Mesenchymal stem cell (in vitro differentiated cells and primary cell): Measurements from ENCODE around the gene SMARCAL1.

Experiments used
- DNase-seq: peaks from one replicate; pipeline ENCODE4 v3.0.0-alpha.2; 2013
- H2AFZ ChIP-seq: one replicate; pipeline ENCODE4 v1.6.1; 2013; ENCODE audit warnings: low read depth, mild to moderate bottlenecking, control low read depth, inconsistent platforms, low read length, moderate library complexity
- H2AK5ac ChIP-seq: 2 replicates; pipeline ENCODE4 v1.6.1; 2013; ENCODE audit warnings: low read length, moderate library complexity, mild to moderate bottlenecking, inconsistent platforms; ENCODE audit not compliant: severe bottlenecking
- H2BK120ac ChIP-seq: one replicate; pipeline ENCODE4 v1.6.1; 2013; ENCODE audit warnings: low read depth, mild to moderate bottlenecking, inconsistent platforms, low read length, moderate library complexity
- H2BK12ac ChIP-seq, 2 experiments: one replicate each; pipeline ENCODE4 v1.6.1; 2013; ENCODE audit warnings: inconsistent platforms in 2 of 2, low read length in 2 of 2, mild to moderate bottlenecking in 2 of 2, moderate library complexity in 2 of 2, control low read depth in 1 of 2
- H2BK15ac ChIP-seq: one replicate; pipeline ENCODE4 v1.6.1; 2013; ENCODE audit warnings: mild to moderate bottlenecking, low read depth, inconsistent platforms; ENCODE audit not compliant: poor library complexity, severe bottlenecking
- H2BK5ac ChIP-seq: 2 replicates; pipeline ENCODE4 v1.6.1; 2013; ENCODE audit warnings: low read depth, mild to moderate bottlenecking, low read length, control low read depth, inconsistent platforms; ENCODE audit not compliant: poor library complexity, severe bottlenecking
- H3K14ac ChIP-seq, 2 experiments: one replicate each; pipeline ENCODE4 v1.6.1; 2013; ENCODE audit warnings: inconsistent platforms in 2 of 2, low read length in 2 of 2, control low read depth in 1 of 2, mild to moderate bottlenecking in 1 of 2, moderate library complexity in 1 of 2
- H3K18ac ChIP-seq, 2 experiments: one replicate each; pipeline ENCODE4 v1.6.1; 2013; ENCODE audit warnings: inconsistent platforms in 2 of 2, low read length in 2 of 2, control low read depth in 1 of 2, low read depth in 1 of 2, mild to moderate bottlenecking in 1 of 2
- H3K23ac ChIP-seq, 2 experiments: one replicate each; pipeline ENCODE4 v1.6.1; 2013; ENCODE audit warnings: inconsistent platforms in 2 of 2, low read length in 2 of 2, mild to moderate bottlenecking in 2 of 2, moderate library complexity in 2 of 2, control low read depth in 1 of 2
- H3K27ac ChIP-seq: 2 replicates; pipeline ENCODE4 v1.5.1; 2013; ENCODE audit warnings: mild to moderate bottlenecking, moderate library complexity, low read length, control low read depth, inconsistent platforms; ENCODE audit not compliant: poor library complexity, severe bottlenecking
- H3K27me3 ChIP-seq, 2 experiments: 2 replicates each; pipeline versions ENCODE4 v1.6.1 to v1.7.0; 2013; ENCODE audit warnings: low read length in 2 of 2, mild to moderate bottlenecking in 2 of 2, moderate library complexity in 2 of 2, control low read depth in 1 of 2, inconsistent platforms in 1 of 2; ENCODE audit not compliant: control insufficient read depth in 1 of 2, insufficient read depth in 1 of 2
- H3K36me3 ChIP-seq, 2 experiments: 2 replicates each; pipeline versions ENCODE4 v1.6.1 to v1.7.0; 2013; ENCODE audit warnings: low read length in 2 of 2, control low read depth in 1 of 2, inconsistent platforms in 1 of 2, low read depth in 1 of 2, mild to moderate bottlenecking in 1 of 2; ENCODE audit not compliant: insufficient read depth in 2 of 2, control insufficient read depth in 1 of 2
- H3K4ac ChIP-seq, 2 experiments: one replicate each; pipeline ENCODE4 v1.6.1; 2013; ENCODE audit warnings: inconsistent platforms in 2 of 2, low read length in 2 of 2, mild to moderate bottlenecking in 2 of 2, moderate library complexity in 2 of 2, control low read depth in 1 of 2, low read depth in 1 of 2
- H3K4me1 ChIP-seq: 2 replicates; pipeline ENCODE4 v1.6.1; 2013; ENCODE audit warnings: low read depth, low read length, control low read depth; ENCODE audit not compliant: control insufficient read depth, insufficient read depth
- H3K4me2 ChIP-seq: 2 replicates; pipeline ENCODE4 v1.6.1; 2013; ENCODE audit warnings: low read length, mild to moderate bottlenecking, inconsistent platforms; ENCODE audit not compliant: poor library complexity, severe bottlenecking
- H3K4me3 ChIP-seq, 2 experiments: 2 replicates each; pipeline versions ENCODE4 v1.5.1 to v1.7.0; 2013; ENCODE audit warnings: low read length in 2 of 2, mild to moderate bottlenecking in 2 of 2, control low read depth in 1 of 2, low read depth in 1 of 2; ENCODE audit not compliant: insufficient read depth in 1 of 2
- H3K79me1 ChIP-seq: replicated peaks from 2 replicates; pipeline ENCODE4 v1.6.1; 2013; ENCODE audit warnings: mild to moderate bottlenecking, control low read depth, low read length, inconsistent platforms; ENCODE audit not compliant: poor library complexity, severe bottlenecking
- H3K9ac ChIP-seq: 2 replicates; pipeline ENCODE4 v1.7.0; 2013; ENCODE audit warnings: mild to moderate bottlenecking, low read length, moderate library complexity
- H3K9me3 ChIP-seq: 2 replicates; pipeline ENCODE4 v1.7.0; 2013; ENCODE audit warnings: mild to moderate bottlenecking, low read length; ENCODE audit not compliant: control insufficient read depth
- H4K8ac ChIP-seq: one replicate; pipeline ENCODE4 v1.6.1; 2013; ENCODE audit warnings: inconsistent platforms, mild to moderate bottlenecking, low read length, moderate library complexity
- H4K91ac ChIP-seq: one replicate; pipeline ENCODE4 v1.6.1; 2013; ENCODE audit warnings: mild to moderate bottlenecking, low read length, inconsistent platforms
- WGBS: methylation state at CpG from one replicate; pipeline ENCODE4 v1.1.7; 2013; ENCODE audit warnings: mixed read lengths; 5-methylcytosine and 5-hydroxymethylcytosine counted together

SMARCAL1 gene

DNA sequence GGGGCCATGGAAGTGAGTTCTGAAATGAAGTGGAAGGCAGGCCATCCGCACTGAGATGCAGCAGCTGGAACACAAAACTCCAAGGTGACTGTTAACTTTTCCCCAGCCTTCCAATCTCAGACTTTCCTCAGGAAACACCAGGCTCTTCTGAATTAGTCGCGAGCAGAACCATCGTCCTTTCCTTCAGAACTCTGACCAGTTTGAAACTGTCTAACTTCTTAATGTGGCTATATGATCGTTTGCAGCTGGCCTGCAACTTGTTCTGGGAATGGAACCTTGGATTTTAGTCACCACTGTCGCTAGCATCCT lies 85.7 kb downstream of the SMARCAL1 start:
- WGBS: 39% methylated on average over 6 of the region's 6 CpGs
- DNase-seq: no peak

DNA sequence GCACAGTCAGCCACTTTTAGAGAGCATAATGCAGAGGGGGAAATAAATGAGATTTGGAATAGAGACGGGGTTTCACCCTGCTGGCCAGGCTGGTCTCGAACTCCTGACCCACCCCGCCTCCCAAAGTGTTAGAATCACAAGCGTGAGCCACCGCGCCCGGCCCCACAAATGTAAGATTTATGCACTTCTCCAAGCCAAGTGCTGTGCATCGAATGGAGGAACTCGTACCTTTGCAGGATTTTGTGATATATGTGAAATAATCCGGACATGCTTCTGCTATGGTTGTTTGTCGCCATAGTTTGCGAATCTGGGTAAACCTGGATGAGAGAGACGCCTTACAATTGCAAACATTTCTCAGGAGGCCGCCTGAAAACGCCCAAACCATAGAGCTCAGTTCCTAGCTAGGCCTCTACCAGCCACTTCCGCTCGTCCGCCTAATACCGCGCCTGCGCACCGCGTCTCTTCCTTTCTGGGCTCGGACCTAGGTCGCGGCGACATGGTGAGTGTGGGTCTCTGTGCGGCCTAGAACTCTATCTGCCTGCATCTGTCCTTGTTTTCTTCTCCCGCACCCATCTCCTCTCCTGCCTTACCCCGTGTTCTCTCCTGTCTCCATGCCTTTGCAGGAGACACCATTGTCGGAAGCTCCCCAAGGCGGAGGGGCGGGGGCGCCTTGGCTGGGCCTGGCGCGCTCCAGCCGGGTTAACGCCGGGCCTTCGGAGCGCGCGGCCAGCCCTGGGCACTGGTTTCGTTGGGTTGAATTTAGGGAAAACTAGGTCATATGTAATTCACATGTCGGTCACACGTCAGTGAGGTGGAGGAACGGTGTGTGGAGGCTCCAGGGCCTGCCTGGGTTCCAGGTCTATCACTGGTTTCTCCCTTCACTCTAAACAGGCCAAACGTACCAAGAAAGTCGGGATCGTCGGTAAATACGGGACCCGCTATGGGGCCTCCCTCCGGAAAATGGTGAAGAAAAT lies 86.4 kb downstream of the SMARCAL1 start, which contains the start of gene RPL37A:
Gene RPL37A, plus strand, starts transcription at position 466 of the 974 bp plus-strand sequence. Its CDS starts 31 bp downstream, at position 497.
- peak within 1 kb of the TSS; percentile 21 for H2BK120ac ChIP-seq
- no peaks in the 10 kb centered on the region for H3K9me3 ChIP-seq
- peak within 1 kb of the TSS in 1 of 2 experiments; percentile 76 for H3K14ac ChIP-seq
- peak within 1 kb of the TSS; percentile 15 to 61 for H2BK12ac ChIP-seq
- 3% methylated on average over 54 of the region's 54 CpGs for WGBS
- peak within 1 kb of the TSS; percentile 92 for H2AK5ac ChIP-seq
- no peaks in the 10 kb centered on the region for H3K27me3 ChIP-seq
- peak within 1 kb of the TSS; percentile 95 to 96 for H3K18ac ChIP-seq
- peaks cover 13 to 45% of the 10 kb centered on the region in 2 experiments for H3K36me3 ChIP-seq
- peak within 1 kb of the TSS; percentile 41 for H2BK15ac ChIP-seq
- H3K4ac ChIP-seq: peak within 1 kb of the TSS; percentile 89 to 96
- H3K4me3 ChIP-seq: peak within 1 kb of the TSS; percentile 80 to 95
- H3K4me1 ChIP-seq: peaks cover 9% of the 10 kb centered on the region
- H4K8ac ChIP-seq: peak within 1 kb of the TSS; percentile 92
- peak within 1 kb of the TSS; percentile 32 for H2AFZ ChIP-seq
- peaks cover 9% of the 10 kb centered on the region for H3K79me1 ChIP-seq
- H4K91ac ChIP-seq: peak within 1 kb of the TSS; percentile 87
- peak within 1 kb of the TSS; percentile 100 for H3K9ac ChIP-seq
- H3K23ac ChIP-seq: peak within 1 kb of the TSS in 1 of 2 experiments; percentile 92
- peak within 1 kb of the TSS; percentile 89 for H2BK5ac ChIP-seq
- peak within 1 kb of the TSS; percentile 66 for H3K4me2 ChIP-seq
- DNase-seq: peak; percentile 96
- H3K27ac ChIP-seq: peak within 1 kb of the TSS; percentile 86

More for the DNA sequence above, 85.7 kb downstream of the SMARCAL1 start:
- peaks cover 9% of the 10 kb centered on the region for H3K79me1 ChIP-seq
- H2BK15ac ChIP-seq: no peak overlapping the region
- H2BK5ac ChIP-seq: no peak overlapping the region
- H2AFZ ChIP-seq: peak overlapping the region; percentile 32
- H4K91ac ChIP-seq: peak overlapping the region; percentile 73
- H3K36me3 ChIP-seq: peaks cover 9 to 39% of the 10 kb centered on the region in 2 experiments
- H4K8ac ChIP-seq: peak overlapping the region; percentile 92
- peak overlapping the region; percentile 15 to 61 for H2BK12ac ChIP-seq
- H3K4me3 ChIP-seq: peak overlapping the region; percentile 53 to 95
- peak overlapping the region; percentile 84 for H2AK5ac ChIP-seq
- H3K23ac ChIP-seq: peak overlapping the region in 1 of 2 experiments; percentile 83
- H2BK120ac ChIP-seq: peak overlapping the region; percentile 21
- H3K27ac ChIP-seq: peak overlapping the region; percentile 48
- peaks cover 12% of the 10 kb centered on the region for H3K4me1 ChIP-seq
- H3K9ac ChIP-seq: peak overlapping the region; percentile 100
- peak overlapping the region in 1 of 2 experiments; percentile 76 for H3K14ac ChIP-seq
- H3K27me3 ChIP-seq: no peaks in the 10 kb centered on the region
- H3K4ac ChIP-seq: peak overlapping the region; percentile 66 to 89
- H3K18ac ChIP-seq: peak overlapping the region; percentile 7 to 77
- H3K4me2 ChIP-seq: peak overlapping the region; percentile 56
- H3K9me3 ChIP-seq: no peaks in the 10 kb centered on the region

DNA sequence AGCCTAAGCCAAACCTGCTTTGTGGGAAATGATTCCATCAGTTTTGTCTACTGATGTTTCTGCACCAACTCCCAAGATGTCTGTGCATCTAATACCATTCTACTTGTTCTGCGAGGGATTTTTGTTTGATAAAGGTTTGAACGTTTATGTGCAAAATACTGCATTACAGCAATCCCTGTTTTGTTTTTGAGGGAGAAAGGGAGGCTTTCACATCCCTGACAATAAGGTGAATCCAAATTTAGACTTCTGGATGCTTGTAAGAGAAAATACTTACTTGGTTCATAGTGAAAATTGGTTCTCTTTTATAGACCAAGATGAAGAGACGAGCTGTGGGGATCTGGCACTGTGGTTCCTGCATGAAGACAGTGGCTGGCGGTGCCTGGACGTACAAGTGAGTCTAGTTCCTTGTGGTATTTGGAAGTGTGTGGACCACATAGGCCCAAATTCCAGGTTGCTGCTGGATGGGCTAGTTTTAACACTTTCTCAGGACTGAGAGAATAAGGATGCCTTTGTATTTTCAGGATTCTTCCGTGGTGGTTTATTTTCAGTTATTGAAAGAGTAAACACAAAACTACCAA lies 87.4 kb downstream of the SMARCAL1 start:
- Histone ChIP-seq H3K27ac (no peak overlapping the region), H2BK120ac (no peak overlapping the region), H2BK5ac (no peak overlapping the region), H3K4me2 (peak overlapping the region; percentile 66), H3K4ac (peak overlapping the region in 1 of 2 experiments; percentile 30), H3K9ac (peak overlapping the region; percentile 100), H3K4me3 (peak overlapping the region; percentile 27 to 95), H2BK15ac (no peak overlapping the region), H4K91ac (no peak overlapping the region), H4K8ac (no peak overlapping the region), H3K79me1 (peaks cover 11% of the 10 kb centered on the region), H3K27me3 (no peaks in the 10 kb centered on the region), H3K23ac (no peak overlapping the region), H3K14ac (no peak overlapping the region), H3K9me3 (no peaks in the 10 kb centered on the region), H3K4me1 (peaks cover 9% of the 10 kb centered on the region), H3K36me3 (peaks cover 13 to 56% of the 10 kb centered on the region in 2 experiments), H2AFZ (no peak overlapping the region), H3K18ac (no peak overlapping the region), H2AK5ac (no peak overlapping the region), H2BK12ac (no peak overlapping the region)
- DNase-seq: no peak
- WGBS: 11% methylated on average over 5 of the region's 6 CpGs

DNA sequence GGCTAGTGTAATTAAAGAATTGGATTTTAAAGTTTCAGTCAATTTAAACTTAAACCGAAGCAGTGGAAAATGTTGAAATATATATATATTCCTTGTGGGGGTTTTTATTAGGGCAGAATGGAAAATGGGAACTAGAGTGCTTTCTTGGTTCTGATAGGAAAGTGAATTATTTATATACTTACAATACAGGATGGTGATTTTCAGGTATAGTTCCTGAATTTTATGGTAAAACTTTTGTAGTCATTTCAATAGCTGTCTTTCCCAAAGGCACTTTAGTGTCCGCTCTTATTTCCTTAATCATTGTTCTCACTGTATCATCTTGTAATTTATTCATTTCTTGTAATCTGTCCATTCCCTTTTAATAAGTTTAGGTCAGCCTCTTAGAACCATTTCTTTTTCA lies 88.3 kb downstream of the SMARCAL1 start:
- H4K91ac ChIP-seq: no peak overlapping the region
- H3K27ac ChIP-seq: no peak overlapping the region
- peak overlapping the region; percentile 66 for H3K4me2 ChIP-seq
- H2BK15ac ChIP-seq: no peak overlapping the region
- H3K18ac ChIP-seq: no peak overlapping the region
- no peak overlapping the region for H2BK5ac ChIP-seq
- no peak overlapping the region for H3K14ac ChIP-seq
- H3K9ac ChIP-seq: peak overlapping the region; percentile 100
- H3K27me3 ChIP-seq: no peaks in the 10 kb centered on the region
- peak overlapping the region in 1 of 2 experiments; percentile 95 for H3K4me3 ChIP-seq
- H2BK120ac ChIP-seq: no peak overlapping the region
- peaks cover 8% of the 10 kb centered on the region for H3K4me1 ChIP-seq
- no peaks in the 10 kb centered on the region for H3K9me3 ChIP-seq
- DNase-seq: no peak
- no peak overlapping the region for H3K23ac ChIP-seq
- H3K4ac ChIP-seq: no peak overlapping the region
- H3K36me3 ChIP-seq: peaks cover 19 to 64% of the 10 kb centered on the region in 2 experiments
- WGBS: 100% methylated on average over 1 of the region's 2 CpGs
- no peak overlapping the region for H2AFZ ChIP-seq
- H2AK5ac ChIP-seq: no peak overlapping the region
- H4K8ac ChIP-seq: no peak overlapping the region
- H2BK12ac ChIP-seq: no peak overlapping the region
- peaks cover 13% of the 10 kb centered on the region for H3K79me1 ChIP-seq
